Lower leg skin (tissue), 3 donors: ENCODE measurements around the gene KRTAP10-7.

Source experiments
- POLR2A ChIP-seq, 2 donors: fragments of 450-650 bp; IDR thresholded peaks; one replicate each; pipeline ENCODE4 v1.6.1; 2016 to 2017; ENCODE audit warnings: antibody characterized with exemption in 2 of 2, mild to moderate bottlenecking in 1 of 2, moderate library complexity in 1 of 2
- TF ChIP-seq, protein P1 (sequence below), 3 donors: fragments of 450-650 bp; IDR thresholded peaks; one replicate each; pipeline ENCODE4 v1.5.1; 2016; ENCODE audit warnings: antibody characterized with exemption in 3 of 3, mild to moderate bottlenecking in 3 of 3, moderate library complexity in 2 of 3

DNA sequence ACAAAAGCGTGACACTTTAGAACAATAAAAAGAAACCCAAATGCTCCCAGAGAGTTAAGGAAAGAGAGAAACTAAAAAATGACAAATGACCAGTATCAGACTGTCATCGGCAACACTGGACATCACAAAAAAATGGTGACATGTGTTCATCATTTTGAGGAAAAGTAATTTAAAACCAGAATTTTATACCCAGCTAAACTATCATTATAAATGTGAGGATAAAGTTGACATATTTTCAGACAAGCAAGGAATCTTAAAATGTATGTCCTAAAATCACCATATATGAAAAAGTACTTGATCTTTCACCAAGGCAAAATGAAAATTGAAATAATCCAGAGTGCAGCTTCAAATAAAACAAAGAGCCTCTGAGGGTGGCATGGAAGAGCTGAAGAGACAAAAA is 44.5 kb downstream of the KRTAP10-7 start:
- TF ChIP-seq POLR2A (IDR thresholded peaks at IDR 0.05): no peak
- TF ChIP-seq, protein P1, sequence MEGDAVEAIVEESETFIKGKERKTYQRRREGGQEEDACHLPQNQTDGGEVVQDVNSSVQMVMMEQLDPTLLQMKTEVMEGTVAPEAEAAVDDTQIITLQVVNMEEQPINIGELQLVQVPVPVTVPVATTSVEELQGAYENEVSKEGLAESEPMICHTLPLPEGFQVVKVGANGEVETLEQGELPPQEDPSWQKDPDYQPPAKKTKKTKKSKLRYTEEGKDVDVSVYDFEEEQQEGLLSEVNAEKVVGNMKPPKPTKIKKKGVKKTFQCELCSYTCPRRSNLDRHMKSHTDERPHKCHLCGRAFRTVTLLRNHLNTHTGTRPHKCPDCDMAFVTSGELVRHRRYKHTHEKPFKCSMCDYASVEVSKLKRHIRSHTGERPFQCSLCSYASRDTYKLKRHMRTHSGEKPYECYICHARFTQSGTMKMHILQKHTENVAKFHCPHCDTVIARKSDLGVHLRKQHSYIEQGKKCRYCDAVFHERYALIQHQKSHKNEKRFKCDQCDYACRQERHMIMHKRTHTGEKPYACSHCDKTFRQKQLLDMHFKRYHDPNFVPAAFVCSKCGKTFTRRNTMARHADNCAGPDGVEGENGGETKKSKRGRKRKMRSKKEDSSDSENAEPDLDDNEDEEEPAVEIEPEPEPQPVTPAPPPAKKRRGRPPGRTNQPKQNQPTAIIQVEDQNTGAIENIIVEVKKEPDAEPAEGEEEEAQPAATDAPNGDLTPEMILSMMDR (IDR thresholded peaks at IDR 0.05): no peak
